Small intestine (tissue), 7 donors: ENCODE results near the gene ABCC4. TPM values are rescaled to one million over a fixed set of nuclear protein-coding genes. Genes with fewer than 3 reads are reported as not detected.
A peak's percentile ranks its signal among the peaks of the same experiment; 100 is the strongest.
"Not testable (repeated sequence)": the region's sequence is repeated elsewhere in the genome, so short reads cannot be mapped to it uniquely, and the experiment has no call there.

Experiments
- DNase-seq, 2 donors: peaks; one replicate each; pipeline versions ENCODE4 v3.0.0 to v3.0.0-alpha.2; 2013
- FAIRE-seq: peaks from 2 replicates; lab custom pipeline; 2012; peaks lifted over from hg19 to GRCh38; lab: Jason Lieb, UNC
- H3K27ac ChIP-seq, 3 donors: one replicate each; pipeline ENCODE4 v1.5.1; 2013; ENCODE audit warnings: low read length in 2 of 3, mild to moderate bottlenecking in 2 of 3, control low read depth in 1 of 3, inconsistent platforms in 1 of 3, low read depth in 1 of 3, moderate library complexity in 1 of 3
- H3K27me3 ChIP-seq, 3 donors: one replicate each; pipeline ENCODE4 v1.6.1; 2013; ENCODE audit warnings: low read length in 3 of 3, inconsistent platforms in 1 of 3; ENCODE audit not compliant: control insufficient read depth in 3 of 3, insufficient read depth in 3 of 3
- H3K36me3 ChIP-seq, 3 donors: one replicate each; pipeline ENCODE4 v1.6.1; 2013; ENCODE audit warnings: low read length in 3 of 3, inconsistent platforms in 1 of 3, low read depth in 1 of 3, mild to moderate bottlenecking in 1 of 3, moderate library complexity in 1 of 3; ENCODE audit not compliant: control insufficient read depth in 3 of 3, insufficient read depth in 2 of 3
- H3K4me1 ChIP-seq, 3 donors: one replicate each; pipeline ENCODE4 v1.6.1; 2013; ENCODE audit warnings: low read length in 2 of 3, inconsistent platforms in 1 of 3, low read depth in 1 of 3, mild to moderate bottlenecking in 1 of 3, moderate library complexity in 1 of 3; ENCODE audit not compliant: control insufficient read depth in 3 of 3, insufficient read depth in 2 of 3
- H3K4me3 ChIP-seq, 3 donors: one replicate each; pipeline ENCODE4 v1.5.1; 2013; ENCODE audit warnings: low read length in 3 of 3, control low read depth in 1 of 3, inconsistent platforms in 1 of 3, low read depth in 1 of 3, mild to moderate bottlenecking in 1 of 3, moderate library complexity in 1 of 3
- H3K9me3 ChIP-seq, 2 donors: one replicate each; pipeline ENCODE4 v1.6.1; 2013; ENCODE audit warnings: low read depth in 1 of 2, low read length in 1 of 2; ENCODE audit not compliant: control insufficient read depth in 2 of 2, insufficient read depth in 1 of 2
- WGBS, 3 donors: extraction: QIAGEN DNeasy Blood & Tissue Kit; methylation state at CpG; one replicate each; pipeline ENCODE4 v1.1.7; 2013; 5-methylcytosine and 5-hydroxymethylcytosine counted together
- polyA plus RNA-seq, 4 donors: library from polyadenylated mRNA; stranded (reverse) in 3 of 4; unstranded in 1 of 4; fragments of 200-250 nt in 3 of 4; fragments of 120-200 nt in 1 of 4; gene quantifications; one replicate each; pipeline versions ENCODE4 v1.2.1 to v1.2.3, GENCODE V29; 2013
- donor health status: healthy with polysubstance abuse.
- donor health status: control.
- donor health status: control.
- donor health status: Bipolar disorder and iron deficiency.
- donor health status: healthy.

Gene ABCC4
- polyA plus RNA-seq, 4 donors = 0.67 to 14.7 (median 4.7) TPM

GRCh38 chr13:95201814-95202651 is 99.2 kb downstream of the ABCC4 start:
- Histone ChIP-seq H3K27me3 (no peaks in the 10 kb centered on the region), H3K4me3 (no peak overlapping the region), H3K4me1 (no peaks in the 10 kb centered on the region), H3K9me3 (no peaks in the 10 kb centered on the region), H3K27ac (no peak overlapping the region), H3K36me3 (peaks cover 0 to 16% (median 0%) of the 10 kb centered on the region in 3 donors)
- FAIRE-seq = no peak
- 47 to 72% (median 56%) methylated on average over 12 of the region's 12 CpGs for WGBS, 3 donors
- peak; percentile 13 to 31 for DNase-seq

GRCh38 chr13:95200386-95200957 is 100.8 kb downstream of the ABCC4 start:
- WGBS, 3 donors = 89 to 90% (median 90%) methylated on average over 13 of the region's 13 CpGs
- not testable (repeated sequence) for DNase-seq, FAIRE-seq, H3K4me1 ChIP-seq, H3K27ac ChIP-seq, H3K36me3 ChIP-seq, H3K9me3 ChIP-seq, H3K27me3 ChIP-seq, H3K4me3 ChIP-seq

GRCh38 chr13:95199896-95200295 is 101.4 kb downstream of the ABCC4 start:
- Histone ChIP-seq H3K27ac (no peak overlapping the region), H3K4me1 (no peaks in the 10 kb centered on the region), H3K36me3 (peaks cover 0 to 10% (median 0%) of the 10 kb centered on the region in 3 donors), H3K27me3 (no peaks in the 10 kb centered on the region), H3K4me3 (no peak overlapping the region), H3K9me3 (no peaks in the 10 kb centered on the region)
- no peak for FAIRE-seq
- peak in 1 of 2 donors; percentile 57 for DNase-seq
- 71 to 87% (median 80%) methylated on average over 4 of the region's 4 CpGs for WGBS, 3 donors

- H3K27me3 ChIP-seq, DNase-seq, FAIRE-seq, H3K4me3 ChIP-seq, H3K9me3 ChIP-seq, H3K27ac ChIP-seq, H3K4me1 ChIP-seq: not testable (repeated sequence)
- peaks cover 0 to 12% (median 0%) of the 10 kb centered on the region in 3 donors for H3K36me3 ChIP-seq
- WGBS, 3 donors = 86 to 93% (median 87%) methylated on average over 1 to 2 of the region's 2 CpGs
These were observed 102.6 kb downstream of the ABCC4 start for GRCh38 chr13:95198606-95199005.

- H3K27me3 ChIP-seq = no peaks in the 10 kb centered on the region
- peaks cover 0 to 14% (median 0%) of the 10 kb centered on the region in 3 donors for H3K36me3 ChIP-seq
- no peak overlapping the region for H3K27ac ChIP-seq
- FAIRE-seq = no peak
- DNase-seq = no peak
- WGBS, 3 donors = 77 to 88% (median 86%) methylated on average over 4 of the region's 4 CpGs
- no peak overlapping the region for H3K4me3 ChIP-seq
- H3K4me1 ChIP-seq = no peaks in the 10 kb centered on the region
- H3K9me3 ChIP-seq = no peaks in the 10 kb centered on the region
These were observed 103.7 kb downstream of the ABCC4 start for GRCh38 chr13:95197548-95197947.

GRCh38 chr13:95195146-95195545 is 106.1 kb downstream of the ABCC4 start:
- peaks cover 0 to 14% (median 0%) of the 10 kb centered on the region in 3 donors for H3K36me3 ChIP-seq

GRCh38 chr13:95193509-95194230 is 107.6 kb downstream of the ABCC4 start:
- H3K27me3 ChIP-seq = no peaks in the 10 kb centered on the region
- peaks cover 0 to 2% (median 0%) of the 10 kb centered on the region in 3 donors for H3K4me1 ChIP-seq
- DNase-seq (peak in 1 of 2 donors; percentile 18), FAIRE-seq (no peak)
- 91 to 93% (median 93%) methylated on average over 13 of the region's 13 CpGs for WGBS, 3 donors
- no peak overlapping the region for H3K27ac ChIP-seq
- no peaks in the 10 kb centered on the region for H3K9me3 ChIP-seq
- no peak overlapping the region for H3K4me3 ChIP-seq
- H3K36me3 ChIP-seq = peaks cover 0 to 14% (median 0%) of the 10 kb centered on the region in 3 donors

More at GRCh38 chr13:95195146-95195545, 106.1 kb downstream of the ABCC4 start:
- Histone ChIP-seq H3K27ac (no peak overlapping the region), H3K27me3 (no peaks in the 10 kb centered on the region), H3K4me3 (no peak overlapping the region), H3K4me1 (peaks cover 0 to 2% (median 0%) of the 10 kb centered on the region in 3 donors), H3K9me3 (no peaks in the 10 kb centered on the region)
- FAIRE-seq (no peak), DNase-seq (no peak)
- WGBS, 3 donors = 83 to 95% (median 90%) methylated on average over 6 of the region's 6 CpGs

- Histone ChIP-seq H3K27ac (no peak overlapping the region), H3K36me3 (peaks cover 0 to 14% (median 0%) of the 10 kb centered on the region in 3 donors), H3K4me1 (peaks cover 0 to 2% (median 0%) of the 10 kb centered on the region in 3 donors), H3K9me3 (no peaks in the 10 kb centered on the region), H3K27me3 (no peaks in the 10 kb centered on the region), H3K4me3 (no peak overlapping the region)
- DNase-seq (no peak), FAIRE-seq (no peak)
- WGBS, 3 donors = 80 to 86% (median 84%) methylated on average over 6 to 7 of the region's 7 CpGs
These were observed 108.3 kb downstream of the ABCC4 start for GRCh38 chr13:95192998-95193397.
